Measurements from ENCODE around the gene RNF212. TPM values are rescaled to one million over a fixed set of nuclear protein-coding genes. Genes with fewer than 3 reads are reported as not detected.

Gene RNF212
- total RNA-seq, 2 donors from 2014 or later = 7.1 to 15.3 TPM

GRCh38 chr4:1112174-1112820 is 1.1 kb downstream of the RNF212 start:
- Histone ChIP-seq H3K4me3 (no peak overlapping the region), H3K36me3 (no peaks in the 10 kb centered on the region), H3K27me3 (replicated peaks; ENCODE audit: insufficient read depth) (peaks cover 7% of the 10 kb centered on the region), H3K27ac (no peak overlapping the region), H3K4me1 (replicated peaks) (no peaks in the 10 kb centered on the region), H3K9me3 (no peaks in the 10 kb centered on the region)
- 80% methylated on average over 27 of the region's 27 CpGs for WGBS
- TF ChIP-seq POLR2A (IDR thresholded peaks at IDR 0.05) (no peak), POLR2AphosphoS5 (IDR thresholded peaks at IDR 0.05) (no peak), CTCF (IDR thresholded peaks at IDR 0.05) (no peak)
- DNase-seq (ENCODE audit: low spot score) = no peak
- intact Hi-C loops (cut with DNase I) = no loop called here

- Histone ChIP-seq H3K27me3 (replicated peaks; ENCODE audit: insufficient read depth) (peaks cover 7% of the 10 kb centered on the region), H3K9me3 (no peaks in the 10 kb centered on the region), H3K27ac (no peak overlapping the region), H3K4me3 (no peak overlapping the region), H3K4me1 (replicated peaks) (no peaks in the 10 kb centered on the region), H3K36me3 (no peaks in the 10 kb centered on the region)
- intact Hi-C loops (cut with DNase I) = no loop called here
- TF ChIP-seq POLR2AphosphoS5 (IDR thresholded peaks at IDR 0.05) = no peak
- TF ChIP-seq POLR2A (IDR thresholded peaks at IDR 0.05) = no peak
- no peak for TF ChIP-seq CTCF (IDR thresholded peaks at IDR 0.05)
- no peak for DNase-seq (ENCODE audit: low spot score)
- WGBS = 61% methylated on average over 8 of the region's 8 CpGs
These were observed 2.0 kb downstream of the RNF212 start for GRCh38 chr4:1111259-1111809.

- intact Hi-C loops (cut with DNase I) = no loop called here
- Histone ChIP-seq H3K4me1 (replicated peaks) (no peaks in the 10 kb centered on the region), H3K4me3 (no peak overlapping the region), H3K9me3 (no peaks in the 10 kb centered on the region), H3K36me3 (no peaks in the 10 kb centered on the region), H3K27ac (no peak overlapping the region), H3K27me3 (replicated peaks; ENCODE audit: insufficient read depth) (peaks cover 7% of the 10 kb centered on the region)
- 37% methylated on average over 8 of the region's 8 CpGs for WGBS
- TF ChIP-seq CTCF (IDR thresholded peaks at IDR 0.05) (no peak), POLR2AphosphoS5 (IDR thresholded peaks at IDR 0.05) (no peak), POLR2A (IDR thresholded peaks at IDR 0.05) (no peak)
- no peak for DNase-seq (ENCODE audit: low spot score)
These were observed 3.4 kb downstream of the RNF212 start for GRCh38 chr4:1109898-1110506.

- no peak overlapping the region for H3K4me3 ChIP-seq
- H3K27ac ChIP-seq = no peak overlapping the region
- H3K4me1 ChIP-seq (replicated peaks) = no peaks in the 10 kb centered on the region
- TF ChIP-seq CTCF (IDR thresholded peaks at IDR 0.05) (no peak), POLR2A (IDR thresholded peaks at IDR 0.05) (no peak), POLR2AphosphoS5 (IDR thresholded peaks at IDR 0.05) (no peak)
- H3K36me3 ChIP-seq = no peaks in the 10 kb centered on the region
- DNase-seq (ENCODE audit: low spot score) = no peak
- H3K27me3 ChIP-seq (replicated peaks; ENCODE audit: insufficient read depth) = peaks cover 7% of the 10 kb centered on the region
- H3K9me3 ChIP-seq = no peaks in the 10 kb centered on the region
- WGBS = 62% methylated on average over 2 of the region's 2 CpGs
- intact Hi-C loops (cut with DNase I) = no loop called here
These were observed 4.0 kb downstream of the RNF212 start for GRCh38 chr4:1109333-1109732.

- H3K4me1 ChIP-seq (replicated peaks) = no peaks in the 10 kb centered on the region
- H3K36me3 ChIP-seq = no peaks in the 10 kb centered on the region
- H3K9me3 ChIP-seq = no peaks in the 10 kb centered on the region
- no peak overlapping the region for H3K4me3 ChIP-seq
- no peak for DNase-seq (ENCODE audit: low spot score)
- no peak overlapping the region for H3K27ac ChIP-seq
- no peaks in the 10 kb centered on the region for H3K27me3 ChIP-seq (replicated peaks; ENCODE audit: insufficient read depth)
- TF ChIP-seq CTCF (IDR thresholded peaks at IDR 0.05) (no peak), POLR2A (IDR thresholded peaks at IDR 0.05) (no peak), POLR2AphosphoS5 (IDR thresholded peaks at IDR 0.05) (no peak)
- intact Hi-C loops (cut with DNase I) = no loop called here
- WGBS = 83% methylated on average over 10 of the region's 10 CpGs
These were observed 7.7 kb downstream of the RNF212 start for GRCh38 chr4:1105662-1106061.
